GF-D8 (cell line): ENCODE data around the gene TMEM87A.
A peak's percentile ranks its signal among the peaks of the same experiment; 100 is the strongest.
"Not testable (repeated sequence)": the region's sequence is repeated elsewhere in the genome, so short reads cannot be mapped to it uniquely, and the experiment has no call there.

ENCODE experiments used
- DNase-seq: peaks from one replicate; lab custom pipeline; 2025; lab: John Stamatoyannopoulos, UW

TMEM87A gene

DNA sequence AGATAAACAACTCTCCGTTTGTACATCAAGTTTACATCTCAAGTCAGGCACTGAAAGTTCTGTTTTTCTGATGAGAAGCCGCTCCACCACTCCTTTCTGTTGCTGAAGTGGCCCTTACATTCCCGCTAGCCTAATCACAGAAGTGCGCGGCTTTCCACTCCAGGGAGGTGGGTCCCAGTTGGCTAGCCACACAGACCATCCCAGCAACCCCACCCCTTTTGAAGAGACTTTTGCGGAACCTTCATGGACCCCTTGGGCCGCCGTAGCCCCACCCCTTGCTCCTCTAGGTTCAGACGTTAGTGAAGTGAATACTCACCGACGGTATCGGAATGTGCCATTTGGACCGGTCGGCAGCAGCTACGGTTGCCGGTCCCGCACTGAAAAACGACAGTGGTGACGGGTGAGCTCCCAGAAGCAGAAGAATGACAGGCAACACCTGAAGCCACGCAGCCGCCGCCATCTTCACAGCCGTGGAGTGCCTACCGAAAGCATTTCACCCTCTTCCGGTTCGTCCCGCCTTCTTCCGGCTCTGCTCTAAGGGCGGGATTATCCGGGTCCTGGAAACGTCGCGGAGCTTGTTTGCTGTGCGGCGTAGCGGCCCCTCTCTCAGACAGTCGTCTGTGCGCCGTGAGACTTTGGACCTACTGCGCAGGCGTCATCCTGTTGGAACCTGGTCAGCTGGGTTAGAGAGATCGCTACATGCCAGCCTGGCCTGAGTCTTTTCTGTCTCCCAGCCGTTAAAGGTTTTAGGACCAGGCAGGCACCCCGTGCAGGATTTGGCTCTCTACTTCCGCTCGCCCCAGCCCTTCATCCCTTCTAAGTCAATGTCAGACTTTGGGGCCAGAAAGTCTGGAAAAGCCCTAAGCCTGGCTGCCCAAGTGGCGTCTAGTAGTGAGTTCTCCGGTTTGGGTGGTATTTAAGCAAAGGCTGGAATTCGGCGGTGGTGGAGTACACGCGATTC, at the start of gene TMEM87A, which contains the start of gene GANC:
TMEM87A (minus strand) TSS at position 495 of the 961 bp plus-strand sequence; CDS start at position 460, 35 bp downstream.
GANC (plus strand) TSS at position 263 of the 961 bp plus-strand sequence. CDS start 1,281 bp downstream, outside the sequence.
- DNase-seq, result peak; percentile 88

DNA sequence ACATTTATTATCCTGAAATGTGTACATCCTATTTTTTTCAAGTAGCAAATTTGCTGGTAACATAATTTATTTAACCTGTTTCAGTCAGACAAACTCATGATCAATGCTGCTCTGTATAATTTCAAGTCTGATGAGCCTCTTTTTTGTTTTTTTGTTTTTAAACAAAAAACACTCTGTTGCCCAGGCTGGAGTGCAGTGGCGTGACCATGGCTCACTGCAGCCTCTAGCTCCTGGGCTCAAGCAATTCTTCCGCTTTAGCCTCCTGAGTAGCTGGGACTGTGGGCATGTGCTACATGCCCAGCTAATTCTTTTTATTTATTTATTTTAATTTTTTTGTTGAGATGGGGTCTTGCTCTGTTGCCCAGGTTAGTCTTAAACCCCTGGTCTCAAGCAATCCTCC, 46.0 kb upstream of the TMEM87A start:
- DNase-seq, result no peak

- DNase-seq, result not testable (repeated sequence)
Measured at GRCh38 chr15:42316282-42316805, 43.1 kb upstream of the TMEM87A start.

GRCh38 chr15:42315521-42315920, 42.3 kb upstream of the TMEM87A start:
- DNase-seq, result no peak

DNA sequence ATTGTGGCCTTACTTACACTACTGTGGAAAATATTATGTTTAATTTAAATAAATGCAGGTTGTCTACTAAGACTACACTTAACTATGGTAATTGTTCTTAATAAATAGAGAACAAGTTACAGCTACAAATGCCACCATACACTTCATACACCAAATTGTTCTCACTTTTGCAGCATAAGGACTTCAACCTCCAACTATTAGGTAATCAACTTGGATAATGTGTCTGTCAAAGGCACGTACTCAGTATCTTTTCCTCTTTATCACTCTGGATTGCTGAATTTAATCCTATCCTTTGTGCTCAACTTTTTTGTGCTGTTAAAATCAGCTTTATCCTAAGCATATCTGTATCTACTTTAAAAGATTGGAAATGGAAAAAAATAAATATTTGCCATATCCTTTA, 41.6 kb upstream of the TMEM87A start:
- DNase-seq, result no peak

GRCh38 chr15:42313463-42313862, 40.2 kb upstream of the TMEM87A start:
- no peak for DNase-seq

- no peak for DNase-seq
Measured at GRCh38 chr15:42306681-42307080, 33.4 kb upstream of the TMEM87A start.

- not testable (repeated sequence) for DNase-seq
Measured at GRCh38 chr15:42301004-42301403, 27.8 kb upstream of the TMEM87A start.

DNA sequence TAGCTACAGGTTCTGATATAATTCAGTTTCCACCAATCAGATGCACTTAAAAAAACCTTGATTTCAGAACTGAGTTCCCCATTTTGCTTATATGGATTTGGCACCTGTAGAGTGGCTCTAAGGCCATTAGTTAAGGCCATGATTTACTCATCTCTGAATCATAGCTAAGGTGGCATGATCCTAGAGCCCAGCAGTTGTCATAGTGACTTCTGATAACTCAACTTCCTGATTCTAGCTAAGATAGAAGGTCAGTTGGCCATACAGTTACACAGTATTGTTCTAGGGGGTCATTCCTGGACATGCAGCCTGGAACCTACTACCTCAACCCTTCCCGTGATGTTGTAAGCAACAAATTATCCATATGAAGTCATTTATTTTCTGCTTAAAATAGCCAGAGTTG, 15.9 kb upstream of the TMEM87A start:
- no peak for DNase-seq

- DNase-seq, result no peak
Measured at GRCh38 chr15:42287931-42288330, 14.7 kb upstream of the TMEM87A start.

GRCh38 chr15:42286445-42287029, 13.3 kb upstream of the TMEM87A start:
- DNase-seq, result peak; percentile 21

GRCh38 chr15:42285034-42285433, 11.8 kb upstream of the TMEM87A start:
- peak; percentile 29 for DNase-seq

DNA sequence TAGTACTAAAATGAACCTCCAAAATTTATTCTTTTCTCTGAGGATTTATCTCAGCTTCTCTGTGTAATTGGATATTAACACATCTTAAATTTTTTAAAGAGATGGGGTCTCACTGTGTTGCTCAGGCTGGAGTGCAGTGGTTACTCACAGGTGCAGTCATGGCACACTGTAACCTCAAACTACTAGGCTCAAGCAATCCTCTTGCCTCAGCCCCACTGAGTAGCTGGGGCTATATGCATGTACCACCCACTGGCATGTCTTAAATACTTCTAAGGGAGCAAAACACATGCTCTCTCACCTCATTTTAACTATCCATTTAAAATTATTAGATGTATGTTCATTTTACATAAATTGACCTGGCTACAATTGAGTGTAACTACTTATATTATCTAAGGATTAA, 11.3 kb upstream of the TMEM87A start:
- peak; percentile 31 for DNase-seq

DNA sequence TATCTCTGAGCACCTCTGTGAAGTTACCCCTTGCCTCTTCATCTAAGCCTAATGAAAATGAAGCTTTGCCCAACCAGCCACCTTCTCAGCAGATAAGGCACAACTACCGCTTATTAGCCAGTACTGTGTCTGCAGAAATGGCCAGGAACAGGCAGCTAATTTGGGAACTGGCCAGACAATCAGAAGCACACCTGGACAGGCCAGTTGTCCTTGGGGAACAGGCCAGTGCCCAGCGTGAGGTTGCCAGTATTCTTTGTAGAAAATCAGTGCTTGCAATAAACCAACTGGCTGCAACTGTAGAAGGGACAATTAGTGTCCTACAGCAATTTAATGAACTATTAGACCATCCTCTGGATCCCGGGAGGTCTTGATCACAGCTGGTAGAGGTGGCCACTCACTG, 10.4 kb upstream of the TMEM87A start:
- DNase-seq, result no peak

DNA sequence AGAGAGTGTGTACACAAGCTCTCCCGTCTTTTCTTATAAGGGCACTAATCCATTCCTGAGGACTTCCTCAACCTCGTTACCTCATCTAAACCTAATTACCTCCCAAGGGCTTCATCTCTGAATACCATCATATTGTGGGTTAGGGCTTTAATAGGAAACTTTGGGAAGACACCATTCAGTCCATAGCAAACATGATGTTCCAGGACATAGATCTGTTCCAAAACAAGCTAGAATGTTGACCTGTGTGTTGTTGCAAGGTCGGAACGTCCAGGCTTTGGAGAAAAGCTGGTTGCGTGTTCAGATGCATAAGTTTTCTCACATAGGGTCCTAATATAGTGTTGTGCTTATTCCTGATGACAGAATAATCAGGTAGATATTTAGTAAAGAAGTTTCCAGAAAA, 9.7 kb upstream of the TMEM87A start:
- DNase-seq, result no peak

GRCh38 chr15:42282344-42282743, 9.1 kb upstream of the TMEM87A start:
- DNase-seq, result no peak

DNA sequence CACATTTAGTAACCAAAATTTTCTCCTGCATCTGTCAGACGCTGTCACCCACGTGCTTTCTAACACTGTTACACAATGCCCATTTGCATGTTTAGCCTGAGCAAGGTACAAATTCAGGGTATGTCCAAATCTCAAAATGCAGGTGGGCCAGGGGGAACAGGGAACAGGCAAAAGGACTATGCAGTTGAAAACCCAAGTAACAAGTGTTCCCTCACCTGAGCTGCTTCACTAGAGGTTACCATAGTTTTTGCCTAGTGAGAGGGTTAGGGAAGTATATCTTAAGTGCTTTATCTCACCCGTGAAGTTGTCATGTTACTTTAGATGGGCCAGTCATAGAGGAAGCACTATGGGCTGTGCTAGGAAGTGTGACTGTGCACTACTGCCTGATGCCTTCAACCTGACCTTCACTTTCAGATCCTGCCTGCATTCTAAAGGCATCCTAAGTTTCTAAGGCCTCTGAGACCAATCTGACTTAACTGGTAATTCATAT, 6.0 kb upstream of the TMEM87A start:
- peak; percentile 4 for DNase-seq

DNA sequence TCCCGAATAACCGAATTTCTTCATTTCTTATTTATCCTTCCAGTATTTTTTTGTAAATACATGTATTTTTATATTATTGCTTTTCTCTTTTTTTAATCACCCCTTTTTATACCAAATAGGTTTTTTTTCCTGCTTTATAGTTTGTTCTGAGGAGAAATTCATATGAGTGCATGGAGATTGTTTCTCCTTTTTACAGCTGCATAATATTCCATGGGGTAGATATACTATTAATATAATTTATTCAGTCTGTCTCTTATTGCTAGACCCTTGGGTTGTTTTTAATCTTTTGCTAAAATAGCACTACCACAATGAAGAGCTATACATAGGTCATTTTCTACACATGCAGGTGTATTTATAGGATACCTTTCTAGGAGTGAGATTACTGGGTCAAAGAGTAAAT, 3.5 kb upstream of the TMEM87A start:
- DNase-seq, result no peak

DNA sequence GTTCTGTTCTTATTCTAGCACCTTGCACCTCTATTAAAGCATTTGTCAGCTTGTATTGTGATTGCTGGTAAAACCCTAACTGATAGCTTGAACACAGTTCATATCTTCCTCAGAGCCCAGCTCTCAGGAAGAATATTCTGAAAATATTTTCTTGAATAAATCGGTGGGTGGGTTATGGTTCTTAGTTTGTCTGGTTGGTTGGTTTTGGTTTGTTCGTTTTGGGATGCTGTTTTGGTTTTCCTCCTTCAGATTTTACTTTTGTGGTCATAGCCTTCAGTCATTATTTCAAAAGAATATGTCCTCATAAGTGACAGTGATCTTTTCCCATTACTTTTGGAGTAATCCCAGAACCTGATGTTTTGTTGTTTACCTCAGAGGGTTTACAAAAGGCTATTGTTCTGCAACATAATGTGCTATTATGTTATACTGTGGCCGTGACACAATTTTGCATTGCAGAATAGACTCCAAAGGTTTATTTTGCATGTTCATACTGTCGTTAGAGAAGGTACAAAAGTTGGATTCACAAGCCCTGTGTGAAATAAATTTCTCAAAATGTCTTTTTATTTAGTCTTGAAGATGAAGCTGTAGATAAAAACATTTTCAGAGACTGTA, 2.7 kb upstream of the TMEM87A start:
- DNase-seq, result no peak

DNA sequence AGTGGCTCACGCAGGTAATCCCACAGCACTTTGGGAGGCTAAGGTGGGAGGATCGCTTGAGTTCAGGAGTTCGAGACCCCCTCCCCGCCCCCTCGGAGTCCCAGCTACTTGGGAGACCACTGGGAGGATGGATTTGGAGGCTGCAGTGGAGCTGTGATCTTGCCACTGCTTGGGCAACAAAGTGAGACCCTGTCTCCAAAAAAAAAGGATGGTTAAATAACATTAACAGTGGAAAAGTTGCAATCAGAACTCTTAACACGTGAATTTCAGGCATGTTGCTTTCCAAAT, 1.4 kb upstream of the TMEM87A start:
- no peak for DNase-seq

DNA sequence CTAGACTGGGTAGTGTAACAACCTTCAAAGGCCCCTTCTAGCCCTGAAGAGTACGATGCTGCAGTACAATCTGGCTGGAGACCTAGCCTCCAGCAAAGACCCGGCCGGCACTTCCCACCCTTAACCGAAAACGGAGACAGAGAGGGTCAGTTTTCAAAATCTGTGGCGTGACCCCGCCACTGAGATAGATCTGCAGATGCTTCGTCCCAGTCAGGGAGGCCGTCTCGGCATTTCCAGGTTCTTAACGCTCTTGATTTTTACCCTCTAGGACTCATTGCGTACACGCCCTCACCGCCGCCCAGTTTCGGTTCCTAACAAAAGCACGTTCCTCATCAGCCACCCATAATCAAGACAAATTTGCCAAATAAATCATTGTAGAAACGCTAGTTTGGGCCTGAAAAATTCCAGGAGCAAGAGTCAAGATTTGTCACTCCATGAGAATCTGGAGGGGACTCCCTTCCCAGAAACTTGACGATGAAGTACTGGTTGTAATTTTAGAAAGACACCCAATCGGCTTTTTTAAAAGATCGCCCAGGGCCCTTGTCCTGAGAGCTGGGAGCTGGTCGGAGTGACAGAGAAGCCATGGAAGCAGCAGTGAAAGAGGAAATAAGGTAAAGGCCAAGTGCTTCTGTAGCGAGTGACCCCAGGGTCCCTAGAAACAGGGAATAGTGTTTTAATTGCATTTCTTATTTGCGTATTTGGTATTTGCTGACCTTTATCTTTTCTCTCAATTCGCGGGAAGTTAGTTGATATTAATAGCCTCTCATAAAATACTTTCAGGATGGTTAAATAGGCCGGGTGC, 868 bp upstream of the TMEM87A start:
- no peak for DNase-seq

DNA sequence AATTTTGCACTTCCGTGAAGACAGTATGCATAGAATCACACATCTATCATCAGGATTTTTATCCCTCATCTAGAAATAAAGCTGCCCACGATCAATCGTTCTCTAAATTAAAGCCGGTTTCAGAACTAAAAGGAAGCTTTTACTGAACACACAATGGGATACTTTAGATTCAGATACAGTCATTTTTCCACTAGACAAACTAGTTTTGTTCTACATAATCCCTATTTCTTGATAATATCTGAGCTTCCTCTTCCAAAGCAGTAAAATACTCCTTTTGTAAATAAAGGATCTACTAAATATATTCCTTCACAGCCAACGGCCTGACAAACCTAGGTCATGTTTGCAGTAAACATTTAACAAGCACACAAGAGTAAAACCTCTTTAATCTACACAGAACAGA, 2.2 kb downstream of the TMEM87A start:
- no peak for DNase-seq
